NT2/D1 (cell line): ENCODE results near the gene MIEF1.

Source experiments
- DNase-seq: peaks from one replicate; pipeline ENCODE4 v3.0.0-alpha.2; 2011; ENCODE audit warnings: low read depth, low spot score
- H3K27me3 ChIP-seq: 2 replicates; pipeline ENCODE4 v1.6.0; 2011; ENCODE audit warnings: mild to moderate bottlenecking; ENCODE audit not compliant: insufficient read length, insufficient read depth
- H3K36me3 ChIP-seq: 2 replicates; pipeline ENCODE4 v1.6.1; 2011; ENCODE audit warnings: mild to moderate bottlenecking, low read length, mixed read lengths; ENCODE audit not compliant: insufficient read depth, insufficient read length
- H3K4me1 ChIP-seq: 2 replicates; pipeline ENCODE4 v1.5.1; 2011; ENCODE audit not compliant: insufficient read depth, insufficient read length
- H3K4me3 ChIP-seq: 2 replicates; pipeline ENCODE4 v1.5.1; 2011; ENCODE audit warnings: low read depth; ENCODE audit not compliant: insufficient read length
- H3K9ac ChIP-seq: 2 replicates; pipeline ENCODE4 v1.6.0; 2011; ENCODE audit warnings: low read depth; ENCODE audit not compliant: insufficient read length
- H3K9me3 ChIP-seq: 2 replicates; pipeline ENCODE4 v1.5.1; 2011; ENCODE audit warnings: mild to moderate bottlenecking, low read length; ENCODE audit not compliant: insufficient read depth
- SUZ12 ChIP-seq: IDR thresholded peaks from 2 replicates; pipeline ENCODE4 v1.6.1; 2011; ENCODE audit not compliant: insufficient read length, insufficient read depth; ENCODE audit errors: extremely low read depth
- YY1 ChIP-seq: IDR thresholded peaks from 2 replicates; pipeline ENCODE4 v1.6.1; 2011; ENCODE audit not compliant: insufficient read length, insufficient read depth
- ZNF274 ChIP-seq: IDR thresholded peaks from 2 replicates; pipeline ENCODE4 v1.6.1; 2011; ENCODE audit warnings: mild to moderate bottlenecking, low read depth, low read length

The MIEF1 gene

GRCh38 chr22:39534591-39535356, 32.7 kb downstream of the MIEF1 start:
- Histone ChIP-seq H3K9ac (peak overlapping the region; percentile 76), H3K4me1 (peaks cover 17% of the 10 kb centered on the region)

GRCh38 chr22:39535357-39535725, 33.3 kb downstream of the MIEF1 start:
- TF ChIP-seq SUZ12 (no peak), ZNF274 (no peak), YY1 (no peak)
- H3K36me3 ChIP-seq: peaks cover 10% of the 10 kb centered on the region
- H3K9me3 ChIP-seq: no peaks in the 10 kb centered on the region
- H3K27me3 ChIP-seq: no peaks in the 10 kb centered on the region
- no peak overlapping the region for H3K4me3 ChIP-seq
- peaks cover 18% of the 10 kb centered on the region for H3K4me1 ChIP-seq
- DNase-seq: no peak
- H3K9ac ChIP-seq: peak overlapping the region; percentile 32

More at GRCh38 chr22:39534591-39535356, 32.7 kb downstream of the MIEF1 start:
- Histone ChIP-seq H3K4me3 (peak overlapping the region; percentile 26), H3K36me3 (peaks cover 16% of the 10 kb centered on the region), H3K9me3 (no peaks in the 10 kb centered on the region), H3K27me3 (no peaks in the 10 kb centered on the region)
- TF ChIP-seq SUZ12: no peak
- TF ChIP-seq ZNF274: no peak
- TF ChIP-seq YY1: no peak
- DNase-seq: no peak

GRCh38 chr22:39535831-39536449, 33.9 kb downstream of the MIEF1 start:
- Histone ChIP-seq H3K9ac (no peak overlapping the region), H3K4me3 (no peak overlapping the region), H3K9me3 (no peaks in the 10 kb centered on the region), H3K4me1 (peaks cover 20% of the 10 kb centered on the region), H3K36me3 (peaks cover 4% of the 10 kb centered on the region), H3K27me3 (no peaks in the 10 kb centered on the region)
- no peak for DNase-seq
- TF ChIP-seq YY1: no peak
- no peak for TF ChIP-seq SUZ12
- no peak for TF ChIP-seq ZNF274

GRCh38 chr22:39536711-39537110, 34.6 kb downstream of the MIEF1 start:
- no peak for TF ChIP-seq SUZ12
- no peak for TF ChIP-seq ZNF274
- no peak for TF ChIP-seq YY1
- no peaks in the 10 kb centered on the region for H3K27me3 ChIP-seq

GRCh38 chr22:39537975-39538374, 35.9 kb downstream of the MIEF1 start:
- Histone ChIP-seq H3K27me3 (no peaks in the 10 kb centered on the region), H3K36me3 (no peaks in the 10 kb centered on the region), H3K9ac (no peak overlapping the region), H3K4me1 (peaks cover 20% of the 10 kb centered on the region), H3K9me3 (no peaks in the 10 kb centered on the region), H3K4me3 (no peak overlapping the region)
- DNase-seq: no peak
- no peak for TF ChIP-seq YY1
- TF ChIP-seq ZNF274: no peak
- no peak for TF ChIP-seq SUZ12

More at GRCh38 chr22:39536711-39537110, 34.6 kb downstream of the MIEF1 start:
- Histone ChIP-seq H3K4me1 (peaks cover 20% of the 10 kb centered on the region), H3K9ac (no peak overlapping the region), H3K4me3 (no peak overlapping the region), H3K36me3 (no peaks in the 10 kb centered on the region), H3K9me3 (no peaks in the 10 kb centered on the region)
- DNase-seq: no peak

- Histone ChIP-seq H3K36me3 (no peaks in the 10 kb centered on the region), H3K4me1 (peaks cover 6% of the 10 kb centered on the region), H3K4me3 (no peak overlapping the region), H3K9ac (no peak overlapping the region), H3K27me3 (peaks cover 20% of the 10 kb centered on the region), H3K9me3 (no peaks in the 10 kb centered on the region)
- TF ChIP-seq SUZ12 (no peak), YY1 (no peak), ZNF274 (no peak)
- no peak for DNase-seq
Observed at GRCh38 chr22:39543095-39543494, 41.0 kb downstream of the MIEF1 start.
